GM19395 (cell line): ENCODE data around the gene CARD10.
"Not testable (repeated sequence)": the region's sequence is repeated elsewhere in the genome, so short reads cannot be mapped to it uniquely, and the experiment has no call there.

Experiments
- ATAC-seq: cut with Tn5 transposase; IDR thresholded peaks from one replicate; pipeline ENCODE4 v1.9.1; 2021; ENCODE audit warnings: mild to moderate bottlenecking, moderate library complexity; ENCODE audit not compliant: unreplicated experiment

CARD10 gene

DNA sequence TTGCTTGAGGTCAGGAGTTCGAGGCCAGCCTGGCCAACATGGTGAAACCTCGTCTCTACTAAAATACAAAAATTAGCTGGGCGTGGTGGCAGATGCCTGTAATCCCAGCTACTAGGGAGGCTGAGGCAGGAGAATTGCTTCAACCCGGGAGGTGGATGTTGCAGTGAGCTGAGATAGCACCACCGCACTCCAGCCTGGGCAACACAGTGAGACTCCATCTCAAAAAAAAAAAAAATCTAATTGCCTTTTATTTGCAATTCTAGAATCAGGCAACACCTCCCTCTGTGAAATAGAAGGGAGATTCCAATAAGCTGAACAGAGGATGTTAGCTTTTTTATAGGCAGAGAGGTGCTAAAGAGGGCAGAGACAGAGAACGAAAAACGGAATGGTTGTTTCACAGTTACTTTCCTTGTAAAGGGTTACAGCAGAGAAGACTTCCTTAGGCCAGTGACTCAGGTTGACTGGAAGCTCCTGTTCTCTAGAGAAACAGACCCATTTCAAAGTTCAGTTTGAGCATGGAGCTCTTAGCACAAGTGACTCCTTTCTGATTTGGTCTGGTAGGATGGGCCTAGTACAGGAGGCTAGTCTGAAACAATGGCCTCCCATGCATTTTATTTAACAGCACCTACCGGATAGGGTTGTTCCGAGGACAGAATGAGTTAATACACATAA lies 8.0 kb upstream of the CARD10 start:
- ATAC-seq = not testable (repeated sequence)

GRCh38 chr22:37526376-37526775 lies 7.2 kb upstream of the CARD10 start:
- ATAC-seq = no peak

DNA sequence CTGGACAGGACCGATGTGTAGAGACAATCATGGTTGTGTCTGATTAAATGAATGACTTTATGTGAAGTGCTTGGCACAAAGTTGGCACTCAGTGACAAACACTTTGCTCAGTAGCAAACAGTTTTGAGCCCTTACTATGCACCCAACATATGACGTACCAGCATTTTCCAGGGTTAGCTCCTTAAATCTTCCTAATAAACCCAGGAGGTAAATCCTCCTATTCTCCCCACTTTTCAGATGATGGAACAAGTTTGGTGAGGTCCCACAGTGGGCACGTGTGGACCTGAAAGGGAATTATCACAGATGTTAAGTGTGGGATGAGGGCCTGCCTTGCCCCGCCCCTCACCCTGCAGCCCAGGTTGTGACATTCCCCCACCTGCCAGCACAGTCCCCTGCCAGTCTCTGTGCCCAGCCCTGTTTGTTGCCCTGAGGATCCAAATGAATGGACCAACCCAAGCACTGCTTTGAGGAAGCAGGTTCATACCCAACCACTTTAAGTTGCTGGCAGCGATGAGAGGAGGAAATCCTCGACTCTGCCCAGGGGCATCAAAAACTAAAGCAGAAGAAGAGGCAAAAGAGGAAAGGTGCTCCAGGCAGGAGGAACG lies 6.6 kb upstream of the CARD10 start:
- no peak for ATAC-seq

DNA sequence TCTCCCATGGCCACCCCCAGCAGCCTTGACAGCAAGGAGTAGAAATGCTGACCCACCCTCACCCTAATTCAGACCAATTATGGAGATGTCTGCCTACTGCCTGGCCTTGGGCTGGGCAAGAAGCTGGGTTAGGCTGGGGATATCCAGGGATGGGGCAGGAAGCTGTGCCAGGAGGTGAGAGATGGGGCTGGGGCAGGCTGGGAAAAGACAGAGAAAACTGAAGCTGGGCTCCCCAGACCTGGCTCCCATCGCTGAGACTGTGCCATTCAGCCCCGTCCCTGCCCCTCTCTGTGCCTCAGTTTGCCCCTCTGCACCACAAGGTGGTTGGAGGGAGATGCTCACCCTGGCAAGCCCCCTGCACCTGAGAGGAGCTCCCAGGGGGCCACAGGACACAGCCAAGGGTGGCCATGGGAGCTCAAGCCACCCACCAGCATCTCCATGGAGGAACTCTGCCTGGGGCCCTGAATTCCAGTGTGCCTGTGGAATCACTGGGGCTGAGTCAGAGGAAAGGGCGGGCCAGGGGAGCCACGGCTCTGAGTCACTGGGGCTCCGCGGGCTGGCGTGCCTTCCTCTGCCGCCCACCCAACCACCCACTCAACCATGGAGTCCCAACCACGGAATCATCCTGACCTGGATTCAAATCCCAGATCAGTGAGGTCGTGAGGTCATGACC lies 6.0 kb upstream of the CARD10 start:
- ATAC-seq = no peak

DNA sequence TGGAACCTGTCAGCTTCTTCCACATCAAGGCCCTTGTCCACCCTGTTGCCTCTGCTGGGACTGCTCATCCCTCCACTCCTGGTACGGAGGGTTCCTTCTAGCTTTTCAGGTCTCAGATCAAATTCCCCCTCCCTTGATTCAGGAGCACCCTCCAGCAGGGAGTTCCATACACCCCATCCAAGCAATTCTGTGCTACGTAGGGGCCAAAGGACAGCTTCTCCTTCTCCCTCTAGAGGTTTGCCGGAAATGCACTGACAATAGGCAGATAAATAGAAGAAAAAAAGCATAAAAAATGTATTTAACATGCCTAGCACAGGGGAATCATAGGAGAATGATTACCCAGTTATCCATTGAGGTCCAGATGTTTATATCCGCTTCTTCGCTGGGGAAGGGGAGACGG lies 3.3 kb upstream of the CARD10 start:
- no peak for ATAC-seq

GRCh38 chr22:37521236-37521739 lies 2.1 kb upstream of the CARD10 start:
- no peak for ATAC-seq

DNA sequence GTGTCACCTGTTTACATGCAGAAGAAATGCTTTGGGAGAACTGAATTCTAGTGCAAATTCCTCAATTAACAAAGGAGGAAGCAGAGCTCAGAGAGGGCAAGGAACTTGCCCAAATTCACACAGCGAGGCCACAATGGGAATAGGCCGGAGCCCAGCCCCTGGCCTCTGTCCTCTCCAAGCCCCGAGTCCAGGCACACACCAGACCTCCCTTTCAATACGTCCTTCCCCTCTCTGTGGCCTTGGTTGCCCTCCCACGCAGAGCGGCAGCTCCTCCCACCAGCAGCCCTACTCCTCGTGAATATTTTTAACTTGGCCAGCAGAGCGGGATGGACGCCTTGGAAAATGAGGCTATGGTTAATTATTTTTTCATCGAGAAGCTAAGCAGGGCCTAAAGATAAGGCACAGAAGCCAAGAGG lies 1.6 kb upstream of the CARD10 start:
- ATAC-seq = no peak

- no peak for ATAC-seq
Observed at GRCh38 chr22:37518509-37519267, 527 bp downstream of the CARD10 start.

- ATAC-seq = no peak
Observed at GRCh38 chr22:37517826-37518450, 1.3 kb downstream of the CARD10 start.

DNA sequence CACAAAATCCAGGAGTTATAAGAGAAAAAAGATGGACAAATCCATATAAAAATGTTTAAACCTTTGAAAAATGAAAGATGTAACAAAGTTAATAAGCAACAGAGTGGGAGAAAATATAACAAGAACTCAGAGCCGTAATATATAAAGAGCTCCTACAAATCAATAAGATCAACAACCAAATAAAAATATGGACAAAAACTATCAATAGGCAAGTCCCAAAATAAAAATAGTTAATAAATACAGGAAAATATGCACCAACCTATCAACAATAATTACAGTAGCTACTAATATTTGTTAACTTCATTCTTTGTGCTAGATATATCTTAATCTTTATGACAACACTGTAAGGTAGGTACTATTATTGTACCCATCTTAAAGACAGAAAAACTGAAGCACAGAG lies 2.8 kb downstream of the CARD10 start:
- ATAC-seq = no peak

DNA sequence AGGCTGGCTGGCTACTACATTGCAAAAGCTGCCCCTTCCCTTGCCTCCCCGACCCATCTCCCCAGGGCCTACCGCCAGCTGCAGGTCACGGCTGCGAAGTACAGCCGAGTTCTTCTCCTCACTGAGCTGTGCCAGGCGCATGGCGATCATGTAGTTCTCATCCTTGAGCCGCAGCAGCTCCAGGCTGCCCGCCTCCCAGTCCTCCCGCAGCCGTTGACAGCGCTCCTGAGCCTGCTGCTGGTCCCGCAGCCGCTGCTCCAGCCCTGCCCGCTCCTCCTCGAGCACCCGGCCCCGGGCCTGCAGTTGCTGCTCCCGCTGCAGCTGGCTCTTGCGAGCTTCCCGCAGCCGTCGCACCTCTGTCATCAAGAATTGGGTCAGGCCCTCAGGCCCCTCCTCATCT lies 3.3 kb downstream of the CARD10 start:
- no peak for ATAC-seq

GRCh38 chr22:37514526-37515051 lies 4.6 kb downstream of the CARD10 start:
- no peak for ATAC-seq

- no peak for ATAC-seq
Observed at GRCh38 chr22:37511395-37512104, 7.7 kb downstream of the CARD10 start.

DNA sequence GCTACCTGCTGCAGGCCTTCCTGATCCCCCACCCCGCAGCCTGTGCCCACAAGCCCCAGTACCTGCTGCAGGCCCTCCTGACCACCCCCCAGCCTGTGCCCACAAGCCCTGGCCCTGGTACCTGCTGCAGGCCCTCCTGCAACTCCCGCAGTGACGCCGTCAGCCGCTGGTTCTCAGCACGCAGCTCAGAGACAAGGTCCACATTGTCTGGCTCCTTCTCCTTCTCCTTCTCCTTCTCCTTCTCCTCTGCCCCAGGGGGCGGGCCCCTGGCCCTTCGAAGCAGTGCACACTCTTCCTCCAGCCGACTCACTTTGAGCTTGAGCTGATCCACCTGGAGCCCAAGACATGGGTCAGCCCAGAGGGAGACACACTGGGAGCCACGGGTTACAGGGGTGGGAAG lies 9.1 kb downstream of the CARD10 start:
- no peak for ATAC-seq

- ATAC-seq = no peak
Observed at GRCh38 chr22:37509059-37509860, 10.0 kb downstream of the CARD10 start.

DNA sequence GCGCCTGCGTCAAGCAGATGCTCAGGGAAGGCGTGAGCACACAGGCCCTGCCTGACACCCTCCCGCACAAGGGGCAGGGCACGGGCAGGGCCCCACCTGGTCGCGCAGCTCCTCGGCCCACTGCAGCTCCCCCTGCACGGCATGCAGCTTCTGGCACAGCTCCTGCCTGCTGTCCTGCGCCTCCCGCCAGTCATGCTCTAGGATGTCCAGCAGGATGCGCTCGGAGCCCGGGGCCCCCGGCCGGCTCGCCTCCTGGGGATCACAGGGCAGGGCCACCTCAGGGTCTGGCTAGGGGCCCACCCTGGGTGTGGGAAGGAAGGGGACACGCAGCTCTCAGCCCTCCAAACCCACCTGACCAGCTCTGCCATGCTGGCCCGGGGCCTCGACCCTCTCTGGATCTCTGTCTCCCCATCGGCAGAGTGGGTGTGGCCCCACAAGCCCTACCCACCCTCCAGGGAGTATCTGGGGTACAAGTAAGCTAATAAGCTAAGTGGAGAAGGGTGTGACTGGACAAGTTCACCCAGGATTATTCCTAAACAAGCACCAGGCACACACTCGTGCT lies 10.7 kb downstream of the CARD10 start:
- no peak for ATAC-seq

- ATAC-seq = no peak
Observed at GRCh38 chr22:37507731-37508130, 11.5 kb downstream of the CARD10 start.

DNA sequence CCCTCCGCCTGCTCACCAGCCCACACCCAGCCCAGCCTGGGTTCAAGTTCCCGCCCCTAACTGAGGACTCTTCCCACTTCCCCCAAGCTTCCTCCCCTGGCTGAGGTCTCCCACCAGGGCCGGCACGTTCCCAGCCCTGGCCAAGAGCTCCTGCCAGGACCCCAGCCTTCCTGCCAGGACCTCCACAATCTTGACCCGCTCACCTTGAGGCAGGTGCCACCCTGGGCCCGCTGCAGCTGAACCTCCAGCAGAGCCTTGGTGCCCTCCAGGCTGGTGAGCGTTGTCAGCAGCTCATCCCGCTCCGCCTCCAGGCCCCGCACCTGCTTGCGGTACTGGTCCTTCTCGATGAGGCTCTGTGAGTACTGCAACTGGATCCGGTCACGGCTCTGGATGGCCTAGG lies 13.2 kb downstream of the CARD10 start:
- no peak for ATAC-seq

GRCh38 chr22:37505565-37505964 lies 13.7 kb downstream of the CARD10 start:
- no peak for ATAC-seq
